K562 (cell line): Measurements from ENCODE around the gene HCRT. TPM values are rescaled to one million over a fixed set of nuclear protein-coding genes. Genes with fewer than 3 reads are reported as not detected.

Experiments
- ATAC-seq: fragments of 200-7000 bp; cut with Tn5 transposase; 3 replicates; pipeline ENCODE4 v1.9.1; 2020; ENCODE audit warnings: moderate library complexity
- BruUV-seq: library from RNA; stranded (reverse); fragments of 400-500 nt; replicated peaks from 2 replicates; lab custom pipeline; 2021; lab: Mats Ljungman, UMichigan
- CTCF ChIA-PET: fragments of 300-600 bp; formaldehyde crosslinking; extraction: SDS; loops from one replicate; lab custom pipeline; 2021; ENCODE audit warnings: low intra/inter-chr PET ratio; lab: Yijun Ruan, JAX
- POLR2A ChIA-PET: fragments of 300-600, 350-650 bp; sonication (Branson Sonifier 250); formaldehyde crosslinking; extraction: SDS; loops from one replicate; lab custom pipeline; 2021; ENCODE audit warnings: antibody characterized with exemption, inconsistent platforms; lab: Yijun Ruan, JAX
- DNase-seq, 4 experiments: peaks; one replicate each; pipeline versions ENCODE4 v3.0.0 to v3.0.0-alpha.2; 2011 to 2018; ENCODE audit warnings: low spot score in 3 of 4, mixed read lengths in 3 of 4; ENCODE audit errors: extremely low read depth in 1 of 4
- FAIRE-seq: peaks from 2 replicates; lab custom pipeline; 2011; peaks lifted over from hg19 to GRCh38; lab: Jason Lieb, UNC
- H2AFZ ChIP-seq: 2 replicates; pipeline ENCODE4 v1.6.0; 2011; ENCODE audit warnings: low read depth, low read length, control low read depth, inconsistent platforms
- H3K27ac ChIP-seq: fragments of 200-600 bp; 3 replicates; pipeline ENCODE4 v1.8.0; 2011; ENCODE audit warnings: low read depth, mild to moderate bottlenecking, control low read depth, inconsistent platforms, low read length, moderate library complexity, mixed read lengths; ENCODE audit errors: extremely low read depth
- H3K27me3 ChIP-seq, 2 experiments: fragments of 300-600 bp in 1 of 2; 2 replicates in 1 of 2; 3 replicates in 1 of 2; pipeline versions ENCODE4 v1.6.0 to v1.8.0; 2011; ENCODE audit warnings: inconsistent platforms in 2 of 2, low read length in 2 of 2, mild to moderate bottlenecking in 1 of 2, mixed read lengths in 1 of 2, moderate library complexity in 1 of 2; ENCODE audit not compliant: control insufficient read depth in 2 of 2, insufficient read depth in 2 of 2
- H3K36me3 ChIP-seq: fragments of 300-600 bp; 3 replicates; pipeline ENCODE4 v1.8.0; 2011; ENCODE audit warnings: mild to moderate bottlenecking, low read length, inconsistent platforms; ENCODE audit not compliant: control insufficient read depth, insufficient read depth
- H3K4me1 ChIP-seq, 2 experiments: fragments of 200-600 bp in 1 of 2; replicated peaks in 1 of 2; 2 replicates in 1 of 2; 3 replicates in 1 of 2; pipeline versions ENCODE4 v1.5.1 to v1.8.0; 2011; ENCODE audit warnings: inconsistent platforms in 2 of 2, low read length in 2 of 2, mild to moderate bottlenecking in 1 of 2, mixed read lengths in 1 of 2, moderate library complexity in 1 of 2; ENCODE audit not compliant: control insufficient read depth in 2 of 2, insufficient read depth in 2 of 2
- H3K4me2 ChIP-seq: 2 replicates; pipeline ENCODE4 v1.6.1; 2011; ENCODE audit warnings: low read length, control low read depth, inconsistent platforms, mixed read lengths; ENCODE audit not compliant: insufficient read depth
- H3K4me3 ChIP-seq: fragments of 200-600 bp; sonication (generic), shearing (Covaris generic); 2 replicates; pipeline ENCODE4 v1.5.1; 2016; ENCODE audit warnings: control low read depth, inconsistent platforms
- H3K79me2 ChIP-seq: fragments of 200-600 bp; 3 replicates; pipeline ENCODE4 v1.8.0; 2011; ENCODE audit warnings: low read length, inconsistent platforms; ENCODE audit not compliant: control insufficient read depth, insufficient read depth
- H3K9ac ChIP-seq, 2 experiments: 2 replicates each; pipeline versions ENCODE4 v1.6.0 to v1.6.1; 2011; ENCODE audit warnings: low read depth in 2 of 2, low read length in 2 of 2, control low read depth in 1 of 2, inconsistent platforms in 1 of 2, mild to moderate bottlenecking in 1 of 2, mixed read lengths in 1 of 2; ENCODE audit not compliant: insufficient read depth in 1 of 2
- H3K9me1 ChIP-seq: one replicate; pipeline ENCODE4 v1.6.0; 2011; ENCODE audit warnings: inconsistent platforms, mild to moderate bottlenecking, low read length, moderate library complexity; ENCODE audit not compliant: control insufficient read depth, insufficient read depth
- H3K9me3 ChIP-seq: replicated peaks from 2 replicates; pipeline ENCODE4 v1.5.1; 2011; ENCODE audit warnings: low read depth, low read length, inconsistent platforms; ENCODE audit not compliant: control insufficient read depth, insufficient read depth
- H4K20me1 ChIP-seq: replicated peaks from 2 replicates; pipeline ENCODE4 v1.6.1; 2011; ENCODE audit warnings: low read length, inconsistent platforms, mixed read lengths; ENCODE audit not compliant: control insufficient read depth, insufficient read depth
- ATF6 ChIP-seq: sonication (generic); formaldehyde crosslinking; IDR thresholded peaks from 2 replicates; pipeline ENCODE4 v1.4.0; 2020; ENCODE audit warnings: mild to moderate bottlenecking, missing genetic modification reagents
- BCOR ChIP-seq: fragments of 450-650 bp; IDR thresholded peaks from 2 replicates; pipeline ENCODE4 v1.6.1; 2016
- EP300 ChIP-seq: IDR thresholded peaks from 2 replicates; pipeline ENCODE4 v1.6.1; 2012; ENCODE audit warnings: low read length, improper control_type of control experiment
- FOXK1 ChIP-seq: sonication (generic); formaldehyde crosslinking; IDR thresholded peaks from 2 replicates; pipeline ENCODE4 v1.8.0; 2022; ENCODE audit warnings: missing genetic modification reagents, mild to moderate bottlenecking, borderline replicate concordance
- FOXP1 ChIP-seq: sonication (generic); formaldehyde crosslinking; IDR thresholded peaks from 2 replicates; pipeline ENCODE4 v1.8.0; 2022; ENCODE audit warnings: mild to moderate bottlenecking, missing genetic modification reagents
- HNRNPL ChIP-seq: fragments of 200-400 bp; formaldehyde crosslinking; IDR thresholded peaks from 2 replicates; pipeline ENCODE4 v1.6.1; 2017; ENCODE audit warnings: low read depth, mild to moderate bottlenecking, low read length
- ILF3 ChIP-seq: fragments of 450-650 bp; IDR thresholded peaks from 2 replicates; pipeline ENCODE4 v1.6.1; 2018; ENCODE audit warnings: antibody characterized with exemption, mild to moderate bottlenecking, moderate library complexity, borderline replicate concordance
- NFIC ChIP-seq: fragments of 450-650 bp; IDR thresholded peaks from 2 replicates; pipeline ENCODE4 v1.6.1; 2017; ENCODE audit warnings: mild to moderate bottlenecking, inconsistent platforms
- PATZ1 ChIP-seq: fragments of 250-450 bp; sonication (Bioruptor Pico); IDR thresholded peaks from 2 replicates; pipeline ENCODE4 v1.5.0; 2020; ENCODE audit warnings: mild to moderate bottlenecking, borderline replicate concordance
- SMAD4 ChIP-seq: fragments of 250-450 bp; sonication (Bioruptor Pico); conservative IDR thresholded peaks from 2 replicates; pipeline ENCODE4 v1.8.0; 2021; ENCODE audit warnings: inconsistent platforms, mild to moderate bottlenecking, moderate library complexity
- SRSF9 ChIP-seq: fragments of 200-400 bp; formaldehyde crosslinking; IDR thresholded peaks from 2 replicates; pipeline ENCODE4 v1.6.1; 2017; ENCODE audit warnings: low read depth, low read length, borderline replicate concordance
- TAF7 ChIP-seq: fragments of 450-650 bp; IDR thresholded peaks from 2 replicates; pipeline ENCODE4 v1.6.1; 2016; ENCODE audit warnings: missing genetic modification characterization, missing compliant biosample characterization
- U2AF2 ChIP-seq: fragments of 200-400 bp; formaldehyde crosslinking; optimal IDR thresholded peaks from 2 replicates; pipeline ENCODE3; 2017; ENCODE audit warnings: low read depth, mild to moderate bottlenecking, low read length
- ZC3H11A ChIP-seq: IDR thresholded peaks from 2 replicates; pipeline ENCODE4 v1.6.1; 2012; ENCODE audit warnings: low read depth, low read length, improper control_type of control experiment
- ZNF24 ChIP-seq: fragments of 450-650 bp; IDR thresholded peaks from 2 replicates; pipeline ENCODE4 v1.6.1; 2016
- ZNF586 ChIP-seq: fragments of 450-650 bp; formaldehyde crosslinking; conservative IDR thresholded peaks from 2 replicates; pipeline ENCODE4 v1.4.0; 2020; ENCODE audit warnings: mild to moderate bottlenecking, moderate library complexity
- WGBS: fragments of 100-300 bp; shearing (Covaris generic); methylation state at CpG from one replicate; pipeline ENCODE4 v1.1.6; 2016; ENCODE audit warnings: low coverage, mixed read lengths; ENCODE audit not compliant: insufficient coverage; ENCODE audit errors: missing lambda C conversion rate; 5-methylcytosine and 5-hydroxymethylcytosine counted together
- in situ Hi-C: fragments of 300-500 bp; cut with MboI; formaldehyde crosslinking; loops from 4 replicates; pipeline ENCODE4 v1.15.0; 2018; ENCODE audit warnings: inconsistent platforms, mixed read lengths
- intact Hi-C: fragments of 100-400 bp; cut with micrococcal nuclease; formaldehyde crosslinking; loops from 2 replicates; pipeline ENCODE4 v1.14.2; 2022
- polyA plus RNA-seq, 8 experiments: library from polyadenylated mRNA; depleted of rRNA in 4 of 8; stranded (reverse) in 5 of 8; unstranded in 3 of 8; fragments of >200 nt; fragmentation: Nextera tagmentation in 2 of 8; fragmentation: Illumina TruSeq in 1 of 8; extraction: Ambion mirVana in 2 of 8; extraction: Trizol in 1 of 8; gene quantifications; 2 replicates each; pipeline versions ENCODE4 v1.2.1 to v1.2.3, GENCODE V29; 2011 to 2014; ENCODE audit warnings: inconsistent platforms in 1 of 8, missing spikeins in 1 of 8
- total RNA-seq, 7 experiments: library from RNA; depleted of rRNA in 6 of 7; stranded (reverse); fragments of >200 nt in 6 of 7; fragmentation: Illumina TruSeq in 2 of 7; extraction: Trizol in 2 of 7; gene quantifications; 2 replicates each; pipeline versions ENCODE4 v1.2.1 to v1.2.3, GENCODE V29; 2011 to 2021; ENCODE audit warnings: low replicate concordance in 1 of 7
- TF ChIP-seq, protein P1 (sequence below): sonication (generic); formaldehyde crosslinking; IDR thresholded peaks from 2 replicates; pipeline ENCODE4 v1.8.1; 2023; ENCODE audit warnings: mild to moderate bottlenecking, missing genetic modification reagents

The HCRT gene
- total and polyA plus RNA-seq, 9 of the 15 experiments (the other 6 are each of a cell fraction or from before 2014, with no cell fraction given), result not detected

GRCh38 chr17:42233156-42233555 lies 47.9 kb upstream of the HCRT start (continued):
- TF ChIP-seq ILF3, result no peak

DNA sequence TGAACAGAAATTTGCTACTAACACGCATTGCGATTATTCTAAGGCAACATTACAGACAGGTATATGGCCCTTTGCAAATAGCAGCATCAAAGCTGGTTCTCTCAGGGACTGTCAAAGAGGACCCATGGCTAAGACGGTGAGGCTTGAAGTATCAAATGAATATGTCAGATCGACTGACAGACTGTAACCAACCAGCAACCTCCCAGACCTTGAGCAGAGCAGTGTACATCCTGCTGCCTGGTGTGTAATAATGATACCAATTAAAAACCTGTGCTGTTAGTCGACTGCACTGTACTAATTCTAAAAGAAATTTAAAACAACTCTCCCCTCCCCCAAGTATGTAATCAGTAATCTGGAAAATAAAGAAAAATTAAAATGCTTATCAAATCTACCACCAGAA lies 45.0 kb upstream of the HCRT start:
- no peaks in the 10 kb centered on the region for H4K20me1 ChIP-seq
- DNase-seq (no peak), FAIRE-seq (no peak), ATAC-seq (no peak)
- no peak overlapping the region for H3K4me3 ChIP-seq
- H3K9me1 ChIP-seq, result no peaks in the 10 kb centered on the region
- ChIA-PET POLR2A (interaction anchor here (0.5 to 1.0 kb wide), 3 partner anchors 21 to 270 kb away, joined by 3 to 4 read pairs (median 3); partner anchors contain the start of gene GHDC), CTCF (no interaction called here)
- no TSS peak for BruUV-seq
- H3K36me3 ChIP-seq, result peaks cover 75% of the 10 kb centered on the region
- no peak overlapping the region for H3K9ac ChIP-seq
- intact Hi-C loops, result no loop called here
- no peaks in the 10 kb centered on the region; a peak in 1 of 5 replicates for H3K4me1 ChIP-seq
- no peak overlapping the region for H3K4me2 ChIP-seq
- in situ Hi-C loops, result no loop called here
- peaks cover 62% of the 10 kb centered on the region for H3K79me2 ChIP-seq
- H3K9me3 ChIP-seq, result no peaks in the 10 kb centered on the region
- H3K27me3 ChIP-seq, result no peaks in the 10 kb centered on the region
- 88% methylated on average over 5 of the region's 5 CpGs for WGBS
- H2AFZ ChIP-seq, result no peak overlapping the region
- H3K27ac ChIP-seq, result no peak overlapping the region
- TF ChIP-seq ZNF24 (no peak), FOXP1 (no peak), NFIC (no peak), BCOR (no peak), FOXK1 (CRISPR knock-in tag) (no peak), EP300 (no peak), TAF7 (tag) (no peak), SMAD4 (CRISPR knock-in tag) (no peak), ATF6 (CRISPR knock-in tag) (no peak), SRSF9 (no peak), HNRNPL (no peak), PATZ1 (no peak), ZC3H11A (no peak), ZNF586 (CRISPR knock-in tag) (no peak), U2AF2 (no peak)
- TF ChIP-seq, protein P1, sequence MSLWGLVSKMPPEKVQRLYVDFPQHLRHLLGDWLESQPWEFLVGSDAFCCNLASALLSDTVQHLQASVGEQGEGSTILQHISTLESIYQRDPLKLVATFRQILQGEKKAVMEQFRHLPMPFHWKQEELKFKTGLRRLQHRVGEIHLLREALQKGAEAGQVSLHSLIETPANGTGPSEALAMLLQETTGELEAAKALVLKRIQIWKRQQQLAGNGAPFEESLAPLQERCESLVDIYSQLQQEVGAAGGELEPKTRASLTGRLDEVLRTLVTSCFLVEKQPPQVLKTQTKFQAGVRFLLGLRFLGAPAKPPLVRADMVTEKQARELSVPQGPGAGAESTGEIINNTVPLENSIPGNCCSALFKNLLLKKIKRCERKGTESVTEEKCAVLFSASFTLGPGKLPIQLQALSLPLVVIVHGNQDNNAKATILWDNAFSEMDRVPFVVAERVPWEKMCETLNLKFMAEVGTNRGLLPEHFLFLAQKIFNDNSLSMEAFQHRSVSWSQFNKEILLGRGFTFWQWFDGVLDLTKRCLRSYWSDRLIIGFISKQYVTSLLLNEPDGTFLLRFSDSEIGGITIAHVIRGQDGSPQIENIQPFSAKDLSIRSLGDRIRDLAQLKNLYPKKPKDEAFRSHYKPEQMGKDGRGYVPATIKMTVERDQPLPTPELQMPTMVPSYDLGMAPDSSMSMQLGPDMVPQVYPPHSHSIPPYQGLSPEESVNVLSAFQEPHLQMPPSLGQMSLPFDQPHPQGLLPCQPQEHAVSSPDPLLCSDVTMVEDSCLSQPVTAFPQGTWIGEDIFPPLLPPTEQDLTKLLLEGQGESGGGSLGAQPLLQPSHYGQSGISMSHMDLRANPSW (CRISPR knock-in tag), result no peak
